Measurements from ENCODE around the gene PDGFA. TPM values are rescaled to one million over a fixed set of nuclear protein-coding genes. Genes with fewer than 3 reads are reported as not detected.

PDGFA gene
- total RNA-seq, 1 donor from 2014 or later, result 42.4 TPM

DNA sequence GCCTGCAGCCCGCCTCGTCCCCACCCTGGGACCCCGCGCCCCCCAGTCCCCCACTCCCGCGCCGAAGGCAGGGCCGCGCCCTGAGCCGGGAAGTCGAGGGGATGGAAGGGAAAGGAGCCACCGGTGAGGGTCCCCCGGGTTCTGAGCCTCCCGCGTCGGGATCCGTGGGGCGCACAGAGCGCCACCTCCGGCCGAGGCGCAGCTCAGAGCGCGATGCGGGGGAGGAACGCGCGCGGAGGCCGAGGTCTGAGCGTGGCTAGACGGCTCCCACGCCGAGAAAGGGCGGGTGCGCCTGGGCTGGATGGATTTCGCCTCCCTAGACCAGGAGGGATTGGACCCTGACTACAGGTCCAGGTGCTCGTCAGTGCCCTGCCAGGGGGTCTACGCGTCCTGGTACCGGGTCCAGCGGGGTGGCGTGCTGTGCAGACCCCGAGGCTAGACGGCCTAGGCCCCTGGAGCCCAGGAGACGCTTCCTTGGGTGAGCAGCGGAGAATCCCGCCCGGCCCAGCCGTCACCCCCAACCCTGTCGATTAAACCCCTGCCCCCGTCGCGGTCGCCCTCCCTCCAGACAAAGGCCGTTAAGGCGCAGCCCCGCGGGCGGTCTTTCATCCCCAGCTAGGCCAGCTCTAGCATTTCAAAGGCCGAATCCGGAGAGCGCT is 986 bp upstream of the PDGFA start:
- no peak for DNase-seq (ENCODE audit: low spot score in 2 of 2)
- FAIRE-seq, result no peak

GRCh38 chr7:518630-519483 is 789 bp downstream of the PDGFA start:
- DNase-seq (ENCODE audit: low spot score in 2 of 2) (peak; percentile 80 to 91), FAIRE-seq (no peak)

DNA sequence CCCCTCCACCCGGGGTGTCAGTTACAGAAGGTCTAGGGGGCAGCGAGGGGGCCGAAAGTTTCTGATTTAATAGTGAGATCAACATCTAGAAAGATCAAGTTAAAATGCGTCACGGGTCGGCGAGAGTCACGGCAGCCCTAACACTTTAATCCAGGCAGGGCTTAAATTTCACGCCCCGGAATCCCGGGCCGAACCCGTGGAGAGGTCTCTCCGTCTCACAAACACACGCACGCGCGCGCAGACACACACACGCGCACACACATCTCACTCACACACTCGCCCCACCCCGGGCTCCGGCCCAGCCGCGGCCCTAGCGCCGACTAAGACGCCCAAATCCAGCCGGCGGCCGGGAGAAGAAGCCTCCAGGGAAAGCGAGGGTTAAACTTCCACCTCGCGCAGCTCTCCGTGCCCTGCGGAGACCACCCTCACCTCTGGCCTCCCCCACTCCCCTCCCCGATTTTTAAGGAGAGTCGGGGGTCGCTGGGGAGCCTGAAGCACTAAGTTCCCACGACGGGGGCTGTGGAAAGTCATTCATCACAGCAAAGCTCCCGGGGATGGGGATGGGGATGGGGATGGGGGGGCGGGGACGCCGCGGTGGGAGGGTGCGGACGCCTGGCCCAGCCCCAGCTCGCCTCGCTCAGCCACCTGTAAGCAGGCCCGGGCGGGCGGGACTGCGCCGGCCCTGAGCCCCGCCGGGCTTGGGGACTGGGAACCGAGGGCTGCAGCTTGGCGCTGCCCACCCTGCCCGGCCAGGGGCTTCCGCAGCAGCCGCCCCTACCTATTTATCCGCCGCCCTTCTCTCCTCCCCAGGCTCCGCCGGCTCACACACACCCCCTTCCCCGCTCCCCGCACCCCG is 1.6 kb downstream of the PDGFA start:
- FAIRE-seq (no peak), DNase-seq (ENCODE audit: low spot score in 2 of 2) (peak; percentile 62 to 78)

GRCh38 chr7:516606-517456 is 2.8 kb downstream of the PDGFA start:
- DNase-seq (ENCODE audit: low spot score in 2 of 2) (peak; percentile 59 to 70), FAIRE-seq (no peak)

- no peak for FAIRE-seq
Measured at GRCh38 chr7:516216-516605, 3.4 kb downstream of the PDGFA start.

DNA sequence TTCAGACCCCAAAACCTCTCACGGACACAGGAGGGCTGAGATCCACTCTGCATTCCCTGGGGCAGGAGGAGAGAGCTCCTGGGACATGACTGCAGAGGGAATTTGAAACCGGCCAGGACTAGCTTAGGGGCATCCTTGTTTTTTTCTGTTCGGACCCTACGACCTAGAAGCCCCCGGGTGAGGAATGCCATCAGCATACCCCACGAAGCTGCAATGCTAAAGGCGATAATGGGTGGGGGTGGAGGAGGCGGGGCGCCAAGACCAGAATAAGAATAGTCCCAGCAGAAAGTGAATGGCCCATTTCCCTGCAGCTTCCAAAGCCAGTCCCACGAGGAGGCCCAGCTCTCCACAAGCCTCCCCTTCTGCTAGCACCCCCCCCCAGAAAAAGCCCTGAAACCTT is 4.0 kb downstream of the PDGFA start:
- FAIRE-seq (no peak), DNase-seq (ENCODE audit: low spot score in 2 of 2) (no peak)

More at GRCh38 chr7:516216-516605, 3.4 kb downstream of the PDGFA start:
- no peak for DNase-seq (ENCODE audit: low spot score in 2 of 2)

DNA sequence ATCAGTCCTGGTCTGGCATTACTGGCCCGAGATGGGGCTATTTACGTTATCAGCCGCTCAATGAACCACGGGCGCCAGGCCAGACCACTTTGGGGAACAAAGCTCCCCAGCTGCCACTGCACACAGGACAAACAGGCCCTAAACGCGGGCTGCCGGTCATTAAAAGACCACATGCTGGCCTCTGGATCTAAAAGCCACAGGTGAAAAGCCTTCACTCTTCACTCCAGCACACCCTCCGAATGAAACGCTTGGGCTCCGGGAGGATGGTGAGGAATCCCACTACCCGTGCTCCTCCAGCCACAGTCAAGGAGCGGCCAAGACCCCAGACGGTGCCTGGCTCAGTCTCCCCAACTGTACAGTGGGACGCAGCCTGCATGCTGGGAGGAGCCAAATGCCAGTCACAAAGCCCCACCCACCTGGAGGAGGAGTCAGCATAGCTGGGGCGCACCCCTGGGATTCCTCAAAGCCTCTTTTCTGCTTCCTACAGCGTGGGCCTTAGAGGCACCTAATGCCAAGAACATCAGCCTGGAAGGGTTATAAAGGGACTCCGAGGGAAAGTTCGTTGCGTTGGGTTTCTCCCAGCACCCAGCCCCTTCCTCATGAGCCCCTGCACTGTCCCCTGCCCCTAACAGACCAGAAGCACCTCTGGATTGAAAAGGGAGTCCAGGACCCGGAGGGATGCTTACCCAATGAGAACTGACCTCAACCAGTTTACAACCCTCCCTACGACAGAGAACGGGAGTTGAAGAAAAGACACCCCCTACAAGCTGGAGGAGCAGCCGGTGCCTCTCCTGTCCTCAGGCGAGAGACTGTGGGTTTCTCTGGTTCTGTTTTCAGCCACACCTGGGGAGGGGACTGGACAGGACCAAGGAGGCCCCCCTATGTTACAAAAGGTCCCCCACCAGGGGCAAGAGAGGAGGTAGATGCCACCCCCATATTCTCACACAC is 4.7 kb downstream of the PDGFA start:
- FAIRE-seq, result no peak

GRCh38 chr7:514242-514641 is 5.4 kb downstream of the PDGFA start:
- DNase-seq (ENCODE audit: low spot score in 2 of 2) (no peak), FAIRE-seq (no peak)

More for the DNA sequence above, 4.7 kb downstream of the PDGFA start:
- peak; percentile 65 to 67 for DNase-seq (ENCODE audit: low spot score in 2 of 2)

DNA sequence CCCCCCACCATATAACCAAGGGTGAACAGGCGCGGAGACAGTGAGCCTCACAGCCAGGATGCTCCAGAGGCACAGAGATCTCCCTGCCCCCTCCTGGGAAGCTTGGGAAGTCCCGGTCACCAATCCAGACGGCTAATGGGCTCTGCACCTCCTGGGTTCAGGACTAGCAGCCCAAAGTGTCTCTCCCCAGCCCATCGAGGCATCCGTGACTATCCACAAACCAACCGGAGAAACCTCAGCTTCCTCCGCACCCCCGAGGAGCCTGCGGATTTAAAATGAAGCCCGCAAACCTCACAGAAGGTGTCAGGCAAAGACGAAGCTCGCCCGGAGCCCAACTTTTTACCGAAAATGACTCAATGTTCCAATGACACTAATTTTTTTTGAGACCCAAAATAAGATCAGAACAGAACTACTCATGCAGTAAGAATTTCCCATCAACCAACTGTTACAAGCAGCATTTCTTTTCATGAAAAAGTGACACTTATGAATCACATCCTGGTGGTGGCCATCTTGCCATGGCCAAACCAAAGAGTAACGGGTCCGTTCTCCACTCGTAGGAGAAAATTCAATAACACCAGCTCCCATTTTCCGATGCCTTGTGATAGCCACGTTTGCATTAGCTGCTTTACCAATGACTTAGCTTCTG is 6.0 kb downstream of the PDGFA start:
- no peak for DNase-seq (ENCODE audit: low spot score in 2 of 2)
- no peak for FAIRE-seq

GRCh38 chr7:512541-513311 is 6.9 kb downstream of the PDGFA start:
- FAIRE-seq, result no peak
- no peak for DNase-seq (ENCODE audit: low spot score in 2 of 2)

DNA sequence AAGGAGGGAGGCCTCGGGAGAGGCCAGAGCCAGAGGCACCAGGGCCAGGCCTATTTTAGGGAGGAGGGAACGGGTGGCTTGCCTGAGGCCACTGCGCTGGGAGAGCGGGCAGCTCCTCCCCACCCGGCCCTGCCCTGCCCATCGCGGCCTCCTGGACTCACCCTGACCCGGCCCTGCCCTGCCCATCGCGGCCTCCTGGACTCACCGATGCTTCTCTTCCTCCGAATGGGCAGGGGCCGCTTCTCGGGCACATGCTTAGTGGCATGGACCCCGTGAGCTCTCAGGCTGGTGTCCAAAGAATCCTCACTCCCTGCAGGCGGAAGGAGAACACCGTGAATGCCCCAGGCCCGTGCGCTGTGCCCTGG is 7.5 kb downstream of the PDGFA start:
- DNase-seq (ENCODE audit: low spot score in 2 of 2) (no peak), FAIRE-seq (no peak)

GRCh38 chr7:511476-512145 is 8.0 kb downstream of the PDGFA start:
- no peak for FAIRE-seq
- DNase-seq (ENCODE audit: low spot score in 2 of 2), result no peak

GRCh38 chr7:510782-511281 is 8.8 kb downstream of the PDGFA start:
- FAIRE-seq (no peak), DNase-seq (ENCODE audit: low spot score in 2 of 2) (no peak)

- FAIRE-seq (no peak), DNase-seq (ENCODE audit: low spot score in 2 of 2) (no peak)
Measured at GRCh38 chr7:510131-510481, 9.5 kb downstream of the PDGFA start.

DNA sequence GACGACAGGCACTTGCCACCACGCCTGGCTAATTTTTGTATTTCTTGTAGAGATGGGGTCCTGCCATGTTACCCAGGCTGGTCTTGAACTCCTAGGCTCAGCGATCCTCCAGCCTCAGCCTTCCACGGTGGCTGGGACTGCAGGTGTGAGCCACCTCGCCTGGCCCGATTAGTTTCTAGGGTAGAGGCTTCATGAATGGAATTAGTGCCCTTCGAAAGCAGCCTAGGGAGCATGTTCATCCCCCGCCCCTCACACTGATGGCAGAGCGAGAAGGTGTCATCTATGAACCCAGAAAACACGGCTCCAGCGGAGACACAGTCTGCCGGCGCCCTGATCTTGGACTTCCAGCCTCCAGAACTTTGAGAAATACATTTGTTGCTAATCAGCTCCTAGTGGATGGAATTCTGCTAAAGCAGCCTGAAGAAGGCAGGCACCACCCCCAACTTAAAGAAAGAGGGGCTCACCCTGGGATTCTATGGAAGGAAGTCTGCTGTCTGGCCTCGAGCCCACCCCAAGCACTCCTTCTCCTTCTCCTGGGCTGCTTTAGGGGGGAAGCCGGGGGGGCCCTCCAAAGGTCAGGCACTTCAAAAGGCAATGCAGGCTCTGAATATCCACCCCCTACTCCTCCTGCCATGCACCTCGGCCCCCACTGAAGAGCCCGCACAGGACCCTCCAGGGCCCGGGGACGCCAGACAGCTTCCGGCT is 10.1 kb downstream of the PDGFA start:
- DNase-seq (ENCODE audit: low spot score in 2 of 2), result no peak
- FAIRE-seq, result no peak

GRCh38 chr7:508461-509170 is 11.0 kb downstream of the PDGFA start:
- no peak for DNase-seq (ENCODE audit: low spot score in 2 of 2)
- no peak for FAIRE-seq

Measured in frontal cortex (tissue), 4 donors.